T-helper 2 cell treated with Interferon-gamma antibody and Interleukin-4, amounts not matched to agents 5 μg/mL and 100 μg/mL, for 36 hours (primary cell): ENCODE measurements around the gene CD6.

Source experiments
- DNase-seq: peaks from one replicate; pipeline ENCODE4 v3.0.0; 2021; ENCODE audit warnings: low spot score
- H3K27ac Mint-ChIP-seq: one replicate; pipeline ENCODE4 v1.8.0; 2021; ENCODE audit warnings: mild to moderate bottlenecking, mixed read lengths
- H3K27me3 Mint-ChIP-seq: one replicate; pipeline ENCODE4 v1.8.0; 2021; ENCODE audit warnings: low read depth, mixed read lengths
- H3K36me3 Mint-ChIP-seq: one replicate; pipeline ENCODE4 v1.8.0; 2021; ENCODE audit warnings: low read depth, mixed read lengths
- H3K4me1 Mint-ChIP-seq: one replicate; pipeline ENCODE4 v1.8.0; 2021; ENCODE audit warnings: low read depth, mixed read lengths
- H3K4me3 Mint-ChIP-seq: one replicate; pipeline ENCODE4 v1.8.0; 2022; ENCODE audit warnings: mild to moderate bottlenecking, moderate library complexity, mixed read lengths
- H3K9me3 Mint-ChIP-seq: one replicate; pipeline ENCODE4 v1.8.0; 2021; ENCODE audit warnings: mixed read lengths

CD6 gene

DNA sequence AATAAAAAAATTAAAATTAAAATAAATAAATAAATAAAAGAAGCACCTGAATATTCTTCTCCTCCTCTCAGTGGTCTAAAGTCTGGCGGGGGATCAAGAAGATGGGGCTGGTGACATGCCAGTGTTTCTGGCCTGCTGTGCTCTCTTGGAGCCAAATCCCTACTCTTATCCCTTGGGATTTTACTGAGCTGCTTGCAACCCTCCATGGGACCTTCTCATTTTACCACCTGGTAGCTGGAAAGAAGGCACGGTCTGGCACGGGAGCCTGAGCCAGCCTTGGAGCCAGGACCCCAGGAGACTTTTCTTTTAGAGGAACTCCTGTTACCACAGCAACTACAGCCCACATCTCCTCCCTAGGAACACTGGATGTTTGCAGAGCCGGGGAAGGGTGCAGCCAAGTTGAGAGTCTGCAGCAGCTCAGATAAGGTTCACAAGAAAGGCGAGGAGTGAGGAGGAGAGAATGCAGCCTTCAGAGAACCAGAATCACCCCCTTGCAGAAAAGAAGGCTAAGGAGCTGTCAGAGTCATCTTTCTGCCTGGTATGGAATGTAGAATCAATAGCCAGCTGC, 21.4 kb downstream of the CD6 start:
- peak overlapping the region; percentile 82 for H3K4me3 Mint-ChIP-seq
- no peak for DNase-seq
- no peaks in the 10 kb centered on the region for H3K9me3 Mint-ChIP-seq
- H3K36me3 Mint-ChIP-seq: peaks cover 65% of the 10 kb centered on the region
- peak overlapping the region; percentile 90 for H3K27ac Mint-ChIP-seq
- H3K4me1 Mint-ChIP-seq: peaks cover 62% of the 10 kb centered on the region
- H3K27me3 Mint-ChIP-seq: no peaks in the 10 kb centered on the region

DNA sequence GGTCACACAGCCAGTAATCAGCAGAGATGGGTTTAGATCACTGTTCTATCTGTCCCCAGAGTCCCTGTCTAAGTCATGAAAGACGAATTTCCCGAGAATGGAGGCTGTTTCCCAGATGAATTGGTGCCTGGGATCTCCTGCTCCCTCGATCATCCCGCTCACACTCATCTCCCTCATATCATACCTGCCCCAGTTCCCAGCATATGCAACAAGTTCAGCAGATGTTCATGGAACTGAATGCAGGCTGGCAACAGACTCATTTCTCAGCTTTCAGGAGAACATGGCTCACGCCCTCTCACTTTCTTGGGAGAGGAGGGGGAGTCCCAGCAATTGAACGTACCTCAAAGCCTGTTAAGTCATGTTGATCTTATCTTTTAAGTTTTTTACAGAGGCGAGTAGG, 22.1 kb downstream of the CD6 start:
- Mint-ChIP-seq H3K27me3 (no peaks in the 10 kb centered on the region), H3K9me3 (no peaks in the 10 kb centered on the region), H3K27ac (peak overlapping the region; percentile 90), H3K36me3 (peaks cover 68% of the 10 kb centered on the region), H3K4me1 (peaks cover 62% of the 10 kb centered on the region), H3K4me3 (peak overlapping the region; percentile 82)
- DNase-seq: peak; percentile 72

DNA sequence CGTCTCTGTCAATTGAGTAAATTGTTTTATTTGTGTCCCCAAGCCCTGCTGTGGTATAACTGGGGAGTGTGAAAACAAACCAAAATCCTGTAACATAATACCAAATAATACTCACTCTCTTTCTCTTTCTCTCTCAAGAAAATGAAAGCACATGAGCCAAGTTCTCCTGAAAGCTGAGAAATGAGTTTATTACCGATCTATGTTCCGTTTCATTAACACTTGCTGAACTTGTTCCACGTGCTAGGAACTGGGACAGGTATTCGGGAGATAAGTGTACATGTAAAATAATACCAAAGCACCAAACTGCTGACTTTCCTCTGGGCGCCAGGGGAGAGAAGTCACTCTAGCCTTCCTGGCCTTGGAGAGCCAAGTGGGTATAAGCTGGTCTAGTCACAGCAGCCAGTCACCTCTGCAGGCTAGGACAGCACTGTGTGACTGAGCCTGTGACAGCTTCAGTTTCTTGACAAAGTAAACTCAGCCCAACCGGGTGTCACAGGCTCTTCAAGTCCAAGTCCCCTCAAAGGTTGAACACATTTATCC, 23.1 kb downstream of the CD6 start:
- H3K27me3 Mint-ChIP-seq: no peaks in the 10 kb centered on the region
- no peaks in the 10 kb centered on the region for H3K9me3 Mint-ChIP-seq
- no peak for DNase-seq
- peak overlapping the region; percentile 90 for H3K27ac Mint-ChIP-seq
- H3K4me1 Mint-ChIP-seq: peaks cover 60% of the 10 kb centered on the region
- peak overlapping the region; percentile 77 for H3K4me3 Mint-ChIP-seq
- H3K36me3 Mint-ChIP-seq: peaks cover 64% of the 10 kb centered on the region

DNA sequence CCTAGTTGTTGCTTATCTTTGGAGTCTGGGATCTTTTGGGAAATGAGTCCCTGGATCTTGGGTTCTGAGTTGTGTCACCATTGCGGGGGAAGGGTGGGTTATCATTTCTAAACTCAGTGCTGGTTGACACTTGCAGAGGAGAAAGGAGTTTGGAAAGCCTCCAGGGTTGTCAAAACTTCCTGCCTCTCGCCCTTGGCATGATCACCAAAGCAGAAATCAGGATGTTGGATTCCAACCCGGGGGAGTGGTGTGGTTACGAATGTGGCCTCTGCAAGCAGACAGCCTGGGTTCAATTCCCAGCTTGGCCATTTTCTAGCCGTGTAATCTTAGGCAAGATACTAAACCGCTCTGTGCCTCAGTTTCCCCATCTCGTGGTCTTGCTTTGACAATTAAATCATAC, 24.3 kb downstream of the CD6 start:
- DNase-seq: no peak
- Mint-ChIP-seq H3K9me3 (no peaks in the 10 kb centered on the region), H3K4me3 (no peak overlapping the region), H3K27me3 (no peaks in the 10 kb centered on the region), H3K36me3 (peaks cover 60% of the 10 kb centered on the region), H3K4me1 (peaks cover 55% of the 10 kb centered on the region), H3K27ac (peak overlapping the region; percentile 90)

DNA sequence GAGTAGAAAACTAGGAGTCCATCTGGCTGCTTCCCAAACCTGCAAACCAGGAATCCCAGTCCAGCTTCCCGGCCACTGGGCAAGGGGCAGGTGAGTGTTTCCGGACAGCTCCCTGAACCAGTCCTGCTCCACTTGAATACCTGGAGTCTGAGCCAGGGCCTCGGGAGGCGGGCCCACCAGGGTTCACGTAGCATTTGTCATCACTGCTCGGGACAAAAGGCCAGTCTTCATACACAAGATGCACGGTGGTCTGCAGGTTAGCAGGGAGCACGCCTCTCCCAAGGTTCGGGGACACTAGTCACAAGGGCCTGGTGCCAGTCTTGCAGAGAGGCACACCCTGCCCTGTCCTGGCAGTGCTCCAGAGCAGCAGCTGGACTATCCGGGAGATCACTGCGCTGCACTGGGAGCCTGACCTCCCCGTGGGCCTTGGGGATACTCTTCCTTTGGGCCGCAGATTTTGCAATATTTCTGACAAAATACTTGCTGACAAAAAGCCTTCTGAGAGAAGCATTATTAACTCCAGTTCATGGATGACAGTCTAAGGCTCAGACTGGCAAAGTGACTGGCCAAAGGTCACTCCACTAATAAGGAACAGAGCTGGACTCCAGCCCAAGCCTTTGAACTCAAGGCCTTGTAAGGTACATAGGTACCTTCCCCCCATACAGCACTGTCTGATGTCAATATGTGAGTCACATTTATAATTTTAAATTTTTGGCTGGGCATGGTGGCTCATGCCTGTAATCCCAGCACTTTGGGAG, 25.1 kb downstream of the CD6 start:
- Mint-ChIP-seq H3K27me3 (no peaks in the 10 kb centered on the region), H3K4me3 (no peak overlapping the region), H3K36me3 (peaks cover 58% of the 10 kb centered on the region), H3K9me3 (no peaks in the 10 kb centered on the region), H3K4me1 (peaks cover 51% of the 10 kb centered on the region), H3K27ac (peak overlapping the region; percentile 20)
- no peak for DNase-seq

DNA sequence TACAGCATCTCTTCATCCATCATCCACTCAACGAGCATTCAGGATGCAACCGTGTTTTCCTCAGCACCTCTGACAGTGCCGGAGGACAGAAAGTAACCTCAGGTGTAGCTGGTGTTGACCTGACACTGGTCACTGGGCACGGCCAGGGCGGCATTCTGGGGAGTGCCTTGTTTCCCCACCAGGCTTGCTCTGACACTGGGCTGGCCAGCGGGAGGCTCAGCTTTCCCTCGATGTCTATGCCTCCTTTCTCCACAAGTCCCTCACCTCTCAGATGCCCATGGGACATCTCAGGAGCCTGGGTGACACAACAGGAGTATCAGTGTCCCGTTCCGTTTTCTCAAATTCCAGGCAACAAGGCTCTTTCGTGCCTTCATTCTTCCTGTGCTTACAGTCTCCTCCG, 28.9 kb downstream of the CD6 start:
- H3K4me1 Mint-ChIP-seq: peaks cover 53% of the 10 kb centered on the region
- H3K36me3 Mint-ChIP-seq: peaks cover 67% of the 10 kb centered on the region
- DNase-seq: no peak
- H3K4me3 Mint-ChIP-seq: no peak overlapping the region
- H3K27me3 Mint-ChIP-seq: no peaks in the 10 kb centered on the region
- no peaks in the 10 kb centered on the region for H3K9me3 Mint-ChIP-seq
- peak overlapping the region; percentile 62 for H3K27ac Mint-ChIP-seq

DNA sequence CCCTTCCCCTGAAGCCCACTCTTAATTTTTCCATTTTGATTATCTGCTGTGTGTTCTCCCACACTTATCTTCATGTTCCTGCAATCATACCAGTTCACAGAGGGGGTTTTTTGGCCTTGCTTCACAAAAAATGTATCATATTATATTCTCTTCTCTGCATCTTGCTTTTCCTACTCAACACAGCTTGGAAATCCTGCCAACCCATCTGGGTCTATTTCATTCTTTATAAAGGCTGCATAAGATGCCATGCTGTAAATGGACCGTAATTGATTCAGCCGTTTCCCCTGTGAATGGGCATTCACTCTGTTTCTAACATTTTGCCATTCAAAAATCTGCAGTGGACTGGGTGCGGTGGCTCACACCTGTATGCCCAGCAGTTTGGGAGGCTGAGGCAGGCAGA, 30.5 kb downstream of the CD6 start:
- Mint-ChIP-seq H3K27ac (peak overlapping the region; percentile 57), H3K4me3 (peak overlapping the region; percentile 34), H3K36me3 (peaks cover 62% of the 10 kb centered on the region), H3K4me1 (peaks cover 62% of the 10 kb centered on the region), H3K27me3 (no peaks in the 10 kb centered on the region), H3K9me3 (no peaks in the 10 kb centered on the region)
- DNase-seq: no peak

DNA sequence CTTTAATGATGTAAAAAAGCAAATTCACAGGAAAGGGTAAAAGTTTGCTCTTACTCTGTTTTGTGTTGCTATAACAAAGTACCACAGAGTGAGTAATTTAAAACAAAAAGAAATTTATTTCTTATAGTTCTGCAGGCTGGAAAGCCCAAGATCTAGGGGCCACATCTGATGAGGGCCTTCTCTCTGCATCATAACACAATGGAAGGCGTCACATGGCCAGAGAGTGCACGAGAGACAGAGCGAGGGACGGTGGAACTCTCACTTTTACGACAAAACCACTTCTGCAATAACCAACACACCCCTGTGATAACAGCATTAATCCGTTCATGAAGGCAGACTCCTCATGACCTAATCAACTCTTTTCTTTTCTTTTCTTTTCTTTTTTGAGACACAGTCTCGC, 31.1 kb downstream of the CD6 start:
- no peaks in the 10 kb centered on the region for H3K27me3 Mint-ChIP-seq
- no peaks in the 10 kb centered on the region for H3K9me3 Mint-ChIP-seq
- no peak for DNase-seq
- peaks cover 67% of the 10 kb centered on the region for H3K4me1 Mint-ChIP-seq
- peak overlapping the region; percentile 34 for H3K4me3 Mint-ChIP-seq
- peaks cover 65% of the 10 kb centered on the region for H3K36me3 Mint-ChIP-seq
- H3K27ac Mint-ChIP-seq: peak overlapping the region; percentile 77

DNA sequence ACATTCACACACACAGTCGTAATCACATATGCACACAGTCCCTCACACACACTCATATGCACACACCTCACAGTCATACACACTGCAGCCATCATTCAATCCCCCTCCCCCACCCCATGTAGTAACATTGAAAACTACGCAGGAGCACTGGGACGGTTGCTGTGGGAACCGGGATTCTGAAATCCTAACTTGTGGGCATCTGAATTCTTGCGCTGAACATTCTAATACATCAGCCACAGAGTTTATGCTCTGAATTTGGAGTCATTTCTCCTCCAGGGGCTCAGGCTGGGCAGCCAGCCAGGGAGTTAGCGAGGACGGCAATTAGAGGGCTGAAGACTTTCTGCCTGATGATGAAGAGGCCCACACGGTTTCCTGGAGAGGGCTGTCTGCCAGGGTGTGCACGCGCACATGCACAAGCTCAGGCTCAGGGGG, 32.7 kb downstream of the CD6 start:
- Mint-ChIP-seq H3K36me3 (peaks cover 72% of the 10 kb centered on the region), H3K4me3 (peak overlapping the region; percentile 80), H3K9me3 (no peaks in the 10 kb centered on the region), H3K27ac (peak overlapping the region; percentile 85), H3K27me3 (no peaks in the 10 kb centered on the region), H3K4me1 (peaks cover 59% of the 10 kb centered on the region)
- no peak for DNase-seq

DNA sequence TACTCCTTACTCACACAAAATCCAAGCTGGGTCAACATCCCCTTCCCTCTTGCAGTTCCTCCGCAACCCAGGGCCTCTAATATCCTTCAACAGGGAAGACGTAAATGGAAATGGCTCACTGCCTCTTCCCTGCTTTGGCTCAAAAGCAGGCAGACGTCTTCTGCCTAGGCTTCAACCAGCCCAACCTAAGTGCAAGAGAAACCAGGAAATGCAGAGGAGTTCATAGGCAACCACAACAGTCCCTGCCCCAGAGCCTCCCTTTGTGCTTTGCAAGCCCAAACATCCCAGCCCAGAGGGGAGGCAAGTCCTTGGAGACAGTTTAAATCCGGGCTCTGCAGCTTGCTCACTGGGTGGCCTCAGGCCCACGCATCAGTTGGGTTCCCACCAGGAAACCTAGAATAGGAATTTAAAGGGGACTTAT, 33.3 kb downstream of the CD6 start:
- DNase-seq: no peak
- H3K9me3 Mint-ChIP-seq: no peaks in the 10 kb centered on the region
- peaks cover 59% of the 10 kb centered on the region for H3K4me1 Mint-ChIP-seq
- no peaks in the 10 kb centered on the region for H3K27me3 Mint-ChIP-seq
- peaks cover 76% of the 10 kb centered on the region for H3K36me3 Mint-ChIP-seq
- H3K27ac Mint-ChIP-seq: peak overlapping the region; percentile 85
- peak overlapping the region; percentile 80 for H3K4me3 Mint-ChIP-seq

DNA sequence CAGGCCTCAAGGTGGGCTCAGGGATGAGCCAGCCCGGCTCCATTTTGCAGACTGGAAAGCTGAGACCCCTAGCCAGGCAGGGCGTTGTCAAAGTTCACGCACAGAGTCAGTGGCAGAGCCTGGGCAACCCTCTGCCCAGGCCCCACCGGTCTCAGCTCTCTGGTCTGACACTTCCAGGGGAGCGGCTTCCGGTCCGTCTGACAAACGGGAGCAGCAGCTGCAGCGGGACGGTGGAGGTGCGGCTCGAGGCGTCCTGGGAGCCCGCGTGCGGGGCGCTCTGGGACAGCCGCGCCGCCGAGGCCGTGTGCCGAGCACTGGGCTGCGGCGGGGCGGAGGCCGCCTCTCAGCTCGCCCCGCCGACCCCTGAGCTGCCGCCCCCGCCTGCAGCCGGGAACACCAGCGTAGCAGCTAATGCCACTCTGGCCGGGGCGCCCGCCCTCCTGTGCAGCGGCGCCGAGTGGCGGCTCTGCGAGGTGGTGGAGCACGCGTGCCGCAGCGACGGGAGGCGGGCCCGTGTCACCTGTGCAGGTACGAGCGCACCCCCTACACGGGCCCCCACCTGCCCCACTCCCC, 36.0 kb downstream of the CD6 start:
- peaks cover 56% of the 10 kb centered on the region for H3K4me1 Mint-ChIP-seq
- DNase-seq: no peak
- no peaks in the 10 kb centered on the region for H3K27me3 Mint-ChIP-seq
- peaks cover 82% of the 10 kb centered on the region for H3K36me3 Mint-ChIP-seq
- H3K4me3 Mint-ChIP-seq: peak overlapping the region; percentile 38
- no peaks in the 10 kb centered on the region for H3K9me3 Mint-ChIP-seq
- peak overlapping the region; percentile 75 for H3K27ac Mint-ChIP-seq

DNA sequence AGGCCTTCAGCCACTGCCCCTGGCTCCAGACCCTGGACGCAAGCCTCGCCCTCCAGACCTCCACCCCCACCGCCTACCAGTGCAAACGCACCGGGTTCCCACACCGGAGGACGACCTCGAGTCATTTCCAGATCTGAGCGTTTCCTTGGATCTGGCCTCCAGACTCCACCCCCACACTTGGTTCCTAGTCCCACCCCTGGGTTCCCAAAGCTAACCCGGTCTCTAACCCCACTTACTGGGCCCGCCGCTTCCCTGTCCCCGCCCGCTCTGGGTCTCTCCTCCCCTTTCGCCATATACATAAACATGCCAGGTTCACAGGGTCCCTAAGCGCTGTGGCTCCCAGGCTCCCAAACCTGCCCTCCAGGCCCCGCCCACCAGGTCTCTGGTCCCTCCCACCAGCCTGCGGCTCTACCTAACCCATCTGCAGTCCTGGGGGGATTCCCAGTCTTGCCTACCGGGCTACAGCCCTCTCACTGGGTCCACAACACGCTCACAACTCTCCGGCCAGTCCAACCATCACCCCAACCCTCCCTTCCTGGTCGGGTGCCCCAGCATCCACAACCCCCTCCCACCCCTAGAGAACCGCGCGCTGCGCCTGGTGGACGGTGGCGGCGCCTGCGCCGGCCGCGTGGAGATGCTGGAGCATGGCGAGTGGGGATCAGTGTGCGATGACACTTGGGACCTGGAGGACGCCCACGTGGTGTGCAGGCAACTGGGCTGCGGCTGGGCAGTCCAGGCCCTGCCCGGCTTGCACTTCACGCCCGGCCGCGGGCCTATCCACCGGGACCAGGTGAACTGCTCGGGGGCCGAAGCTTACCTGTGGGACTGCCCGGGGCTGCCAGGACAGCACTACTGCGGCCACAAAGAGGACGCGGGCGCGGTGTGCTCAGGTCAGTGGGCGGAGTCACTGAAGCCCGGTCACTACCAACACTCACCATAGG, 36.7 kb downstream of the CD6 start:
- H3K27me3 Mint-ChIP-seq: no peaks in the 10 kb centered on the region
- H3K9me3 Mint-ChIP-seq: no peaks in the 10 kb centered on the region
- DNase-seq: no peak
- H3K27ac Mint-ChIP-seq: peak overlapping the region; percentile 75
- H3K4me1 Mint-ChIP-seq: peaks cover 52% of the 10 kb centered on the region
- peak overlapping the region; percentile 49 for H3K4me3 Mint-ChIP-seq
- H3K36me3 Mint-ChIP-seq: peaks cover 83% of the 10 kb centered on the region

DNA sequence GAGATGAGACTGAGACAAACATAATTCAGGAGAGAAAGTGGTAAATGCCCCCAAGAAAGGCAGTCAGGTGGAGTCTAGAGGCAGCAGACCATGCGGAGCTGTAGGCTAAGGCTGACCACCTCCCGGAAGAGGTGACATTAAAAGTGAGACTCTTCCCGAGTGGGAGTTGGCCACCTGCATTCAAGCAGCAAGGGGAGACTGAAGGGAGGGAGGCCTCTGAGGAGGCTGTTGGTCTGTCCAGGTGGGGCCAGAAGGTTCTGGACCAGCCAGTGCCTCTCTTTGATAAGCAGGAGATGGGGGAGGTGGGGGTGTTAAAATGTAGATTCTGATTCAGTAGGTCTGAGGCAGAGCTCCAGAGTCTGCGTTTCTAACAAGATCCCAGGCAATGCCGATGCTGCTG, 37.5 kb downstream of the CD6 start:
- Mint-ChIP-seq H3K27ac (peak overlapping the region; percentile 18), H3K9me3 (no peaks in the 10 kb centered on the region), H3K4me1 (peaks cover 49% of the 10 kb centered on the region), H3K4me3 (no peak overlapping the region), H3K27me3 (no peaks in the 10 kb centered on the region), H3K36me3 (peaks cover 86% of the 10 kb centered on the region)
- DNase-seq: no peak
